Measurements from ENCODE around the gene GPR146. TPM values are rescaled to one million over a fixed set of nuclear protein-coding genes. Genes with fewer than 3 reads are reported as not detected.
"Not testable (repeated sequence)": the region's sequence is repeated elsewhere in the genome, so short reads cannot be mapped to it uniquely, and the experiment has no call there.

The GPR146 gene
- total RNA-seq, 1 experiment from 2014 or later = 0.95 TPM

- no TSS peak for BruUV-seq (replicated peaks)
- ChIA-PET CTCF (no interaction called here), POLR2A (ENCODE audit: low non-redundant PET) (no interaction called here)
- TF ChIP-seq EZH2 (IDR thresholded peaks at IDR 0.05; ENCODE audit: borderline replicate concordance, low read depth, low read length, poor library complexity, severe bottlenecking) (no peak), CTCF (conservative IDR thresholded peaks at IDR 0.05; ENCODE audit: low read depth, low read length) (no peak)
- intact Hi-C loops (cut with micrococcal nuclease; ENCODE audit: unreplicated experiment) = no loop called here
- H3K27ac ChIP-seq (ENCODE audit: low read depth, low read length, poor library complexity, severe bottlenecking) = no peak overlapping the region
- no peaks in the 10 kb centered on the region for H3K9me3 ChIP-seq (ENCODE audit: low read depth, low read length, poor library complexity, severe bottlenecking)
- H3K36me3 ChIP-seq (ENCODE audit: insufficient read depth, low read length, poor library complexity, severe bottlenecking) = no peaks in the 10 kb centered on the region
- H3K4me3 ChIP-seq (ENCODE audit: low read depth, low read length, poor library complexity, severe bottlenecking) = no peak overlapping the region
- no peaks in the 10 kb centered on the region for H3K27me3 ChIP-seq (replicated peaks; ENCODE audit: insufficient read depth, low read depth, low read length, poor library complexity)
- no peak for DNase-seq (ENCODE audit: low spot score)
- H3K4me1 ChIP-seq (ENCODE audit: insufficient read depth, low read length, poor library complexity, severe bottlenecking) = peaks cover 8% of the 10 kb centered on the region
These were observed 10.7 kb upstream of the GPR146 start for GRCh38 chr7:1033546-1034145.

- H3K4me1 ChIP-seq (ENCODE audit: insufficient read depth, low read length, poor library complexity, severe bottlenecking); CTCF ChIA-PET; intact Hi-C loops (cut with micrococcal nuclease; ENCODE audit: unreplicated experiment); H3K9me3 ChIP-seq (ENCODE audit: low read depth, low read length, poor library complexity, severe bottlenecking); BruUV-seq (replicated peaks); H3K36me3 ChIP-seq (ENCODE audit: insufficient read depth, low read length, poor library complexity, severe bottlenecking); H3K27me3 ChIP-seq (replicated peaks; ENCODE audit: insufficient read depth, low read depth, low read length, poor library complexity); H3K4me3 ChIP-seq (ENCODE audit: low read depth, low read length, poor library complexity, severe bottlenecking); POLR2A ChIA-PET (ENCODE audit: low non-redundant PET); DNase-seq (ENCODE audit: low spot score); H3K27ac ChIP-seq (ENCODE audit: low read depth, low read length, poor library complexity, severe bottlenecking): not testable (repeated sequence)
These were observed 9.6 kb upstream of the GPR146 start for GRCh38 chr7:1034769-1035168.

GRCh38 chr7:1036164-1036928 is 8.0 kb upstream of the GPR146 start:
- DNase-seq (ENCODE audit: low spot score); H3K27ac ChIP-seq (ENCODE audit: low read depth, low read length, poor library complexity, severe bottlenecking); POLR2A ChIA-PET (ENCODE audit: low non-redundant PET); CTCF ChIA-PET; H3K4me1 ChIP-seq (ENCODE audit: insufficient read depth, low read length, poor library complexity, severe bottlenecking); BruUV-seq (replicated peaks); H3K4me3 ChIP-seq (ENCODE audit: low read depth, low read length, poor library complexity, severe bottlenecking); H3K36me3 ChIP-seq (ENCODE audit: insufficient read depth, low read length, poor library complexity, severe bottlenecking); intact Hi-C loops (cut with micrococcal nuclease; ENCODE audit: unreplicated experiment); H3K27me3 ChIP-seq (replicated peaks; ENCODE audit: insufficient read depth, low read depth, low read length, poor library complexity); H3K9me3 ChIP-seq (ENCODE audit: low read depth, low read length, poor library complexity, severe bottlenecking): not testable (repeated sequence)

GRCh38 chr7:1040233-1040632 is 4.1 kb upstream of the GPR146 start:
- H3K27ac ChIP-seq (ENCODE audit: low read depth, low read length, poor library complexity, severe bottlenecking) = peak overlapping the region; percentile 37
- CTCF ChIA-PET; H3K36me3 ChIP-seq (ENCODE audit: insufficient read depth, low read length, poor library complexity, severe bottlenecking); H3K9me3 ChIP-seq (ENCODE audit: low read depth, low read length, poor library complexity, severe bottlenecking); H3K4me3 ChIP-seq (ENCODE audit: low read depth, low read length, poor library complexity, severe bottlenecking); H3K27me3 ChIP-seq (replicated peaks; ENCODE audit: insufficient read depth, low read depth, low read length, poor library complexity); intact Hi-C loops (cut with micrococcal nuclease; ENCODE audit: unreplicated experiment); DNase-seq (ENCODE audit: low spot score); BruUV-seq (replicated peaks): not testable (repeated sequence)
- H3K4me1 ChIP-seq (ENCODE audit: insufficient read depth, low read length, poor library complexity, severe bottlenecking) = peaks cover 28% of the 10 kb centered on the region
- POLR2A ChIA-PET (ENCODE audit: low non-redundant PET) = interaction anchor here (0.7 kb wide), 1 partner anchor 26 kb away, joined by 9 read pairs; no protein-coding TSS in a partner anchor

Measured in A673 (cell line).